B cell (primary cell): ENCODE data around the gene NTRK3.

Experiments used
- CTCF ChIP-seq: fragments of 200-600 bp; IDR thresholded peaks from one replicate; pipeline ENCODE4 v1.8.0; 2022; ENCODE audit warnings: antibody characterized with exemption, mild to moderate bottlenecking
- EZH2 ChIP-seq: IDR thresholded peaks from 2 replicates; pipeline ENCODE4 v1.6.1; 2012; ENCODE audit warnings: borderline replicate concordance, low read depth, mild to moderate bottlenecking, moderate library complexity, low read length; ENCODE audit not compliant: insufficient read depth, poor library complexity, severe bottlenecking

GRCh38 chr15:87965304-87965703, 291.2 kb downstream of the NTRK3 start:
- TF ChIP-seq CTCF (no peak), EZH2 (no peak)
